Measurements from ENCODE around the gene HIPK4.

The HIPK4 gene

GRCh38 chr19:40418040-40418439 is 28.1 kb upstream of the HIPK4 start:
- Histone ChIP-seq H3K4me1 (ENCODE audit: control insufficient read depth in 1 of 2, insufficient read depth in 1 of 2, low read depth in 1 of 2, low read length in 1 of 2) (peaks cover 45 to 49% of the 10 kb centered on the region in 2 experiments), H3K27ac (peak overlapping the region; percentile 67), H3K4me3 (ENCODE audit: low read depth in 1 of 2, low read length in 1 of 2) (no peak overlapping the region), H3K27me3 (peaks cover 6% of the 10 kb centered on the region), H3K9me3 (no peaks in the 10 kb centered on the region), H3K36me3 (peaks cover 8% of the 10 kb centered on the region)
- no peak for TF ChIP-seq CTCF (IDR thresholded peaks at IDR 0.05)

GRCh38 chr19:40417643-40417981 is 27.6 kb upstream of the HIPK4 start:
- H3K4me1 ChIP-seq (ENCODE audit: control insufficient read depth in 1 of 2, insufficient read depth in 1 of 2, low read depth in 1 of 2, low read length in 1 of 2) = peaks cover 45 to 49% of the 10 kb centered on the region in 2 experiments

GRCh38 chr19:40416918-40417642 is 27.1 kb upstream of the HIPK4 start:
- H3K4me3 ChIP-seq (ENCODE audit: low read depth in 1 of 2, low read length in 1 of 2) = peak overlapping the region in 1 of 2 experiments; percentile 24
- H3K4me1 ChIP-seq (ENCODE audit: control insufficient read depth in 1 of 2, insufficient read depth in 1 of 2, low read depth in 1 of 2, low read length in 1 of 2) = peaks cover 45 to 49% of the 10 kb centered on the region in 2 experiments
- H3K27me3 ChIP-seq = peaks cover 8% of the 10 kb centered on the region
- TF ChIP-seq CTCF (IDR thresholded peaks at IDR 0.05) = no peak
- no peaks in the 10 kb centered on the region for H3K36me3 ChIP-seq
- H3K9me3 ChIP-seq = no peaks in the 10 kb centered on the region
- peak overlapping the region; percentile 67 for H3K27ac ChIP-seq

More at GRCh38 chr19:40417643-40417981, 27.6 kb upstream of the HIPK4 start:
- no peak for TF ChIP-seq CTCF (IDR thresholded peaks at IDR 0.05)
- no peaks in the 10 kb centered on the region for H3K9me3 ChIP-seq
- H3K27ac ChIP-seq = peak overlapping the region; percentile 67
- peaks cover 4% of the 10 kb centered on the region for H3K36me3 ChIP-seq
- peaks cover 8% of the 10 kb centered on the region for H3K27me3 ChIP-seq
- peak overlapping the region in 1 of 2 experiments; percentile 24 for H3K4me3 ChIP-seq (ENCODE audit: low read depth in 1 of 2, low read length in 1 of 2)

GRCh38 chr19:40415768-40416167 is 25.8 kb upstream of the HIPK4 start:
- peaks cover 36 to 37% of the 10 kb centered on the region in 2 experiments for H3K4me1 ChIP-seq (ENCODE audit: control insufficient read depth in 1 of 2, insufficient read depth in 1 of 2, low read depth in 1 of 2, low read length in 1 of 2)
- no peak for TF ChIP-seq CTCF (IDR thresholded peaks at IDR 0.05)
- no peak overlapping the region for H3K4me3 ChIP-seq (ENCODE audit: low read depth in 1 of 2, low read length in 1 of 2)
- no peaks in the 10 kb centered on the region for H3K9me3 ChIP-seq
- peak overlapping the region; percentile 67 for H3K27ac ChIP-seq
- H3K27me3 ChIP-seq = peaks cover 8% of the 10 kb centered on the region
- H3K36me3 ChIP-seq = no peaks in the 10 kb centered on the region

- Histone ChIP-seq H3K9me3 (no peaks in the 10 kb centered on the region), H3K4me1 (ENCODE audit: control insufficient read depth in 1 of 2, insufficient read depth in 1 of 2, low read depth in 1 of 2, low read length in 1 of 2) (peaks cover 30 to 32% of the 10 kb centered on the region in 2 experiments), H3K27ac (no peak overlapping the region), H3K27me3 (peaks cover 8% of the 10 kb centered on the region), H3K4me3 (ENCODE audit: low read depth in 1 of 2, low read length in 1 of 2) (no peak overlapping the region), H3K36me3 (no peaks in the 10 kb centered on the region)
- TF ChIP-seq CTCF (IDR thresholded peaks at IDR 0.05) = no peak
These were observed 24.9 kb upstream of the HIPK4 start for GRCh38 chr19:40414542-40415535.

Data from neutrophil (primary cell).